HEK293 (cell line): ENCODE data around the gene FHAD1.

Source experiments
- CTCF ChIA-PET: fragments of 350-600 bp; formaldehyde crosslinking; extraction: SDS; loops from one replicate; lab custom pipeline; 2021; ENCODE audit warnings: antibody characterized with exemption; lab: Yijun Ruan, JAX
- POLR2A ChIA-PET: fragments of 300-600 bp; formaldehyde crosslinking; extraction: SDS; loops from one replicate; lab custom pipeline; 2020; ENCODE audit warnings: antibody characterized with exemption, inconsistent platforms; lab: Yijun Ruan, JAX
- H3K27ac ChIP-seq: fragments of 200-500 bp; sonication (Bioruptor generic); 2 replicates; pipeline ENCODE4 v1.5.1; 2014; ENCODE audit warnings: low read depth, low read length, control low read depth, inconsistent platforms; ENCODE audit errors: extremely low read depth
- H3K36me3 ChIP-seq, 2 experiments: fragments of 200-500 bp in 1 of 2; sonication (Bioruptor generic) in 1 of 2; 1 replicate in 1 of 2; 2 replicates in 1 of 2; pipeline ENCODE4 v1.5.1; 2014 to 2017; ENCODE audit warnings: inconsistent platforms in 2 of 2, low read length in 2 of 2; ENCODE audit not compliant: control insufficient read depth in 2 of 2, insufficient read depth in 1 of 2
- H3K4me1 ChIP-seq: fragments of 200-500 bp; sonication (Bioruptor generic); 2 replicates; pipeline ENCODE4 v1.5.1; 2014; ENCODE audit warnings: mild to moderate bottlenecking, low read length, inconsistent platforms; ENCODE audit not compliant: control insufficient read depth, insufficient read depth
- H3K4me3 ChIP-seq: 2 replicates; pipeline ENCODE4 v1.5.1; 2011; ENCODE audit warnings: low read depth, mild to moderate bottlenecking, control low read depth, low read length, moderate library complexity
- H3K9me3 ChIP-seq: fragments of 200-500 bp; sonication (Bioruptor generic); 2 replicates; pipeline ENCODE4 v1.5.1; 2014; ENCODE audit warnings: low read depth, low read length, inconsistent platforms; ENCODE audit not compliant: control insufficient read depth, insufficient read depth
- EGR2 ChIP-seq: fragments of 450-650 bp; formaldehyde crosslinking; IDR thresholded peaks from 2 replicates; pipeline ENCODE4 v1.5.1; 2016; ENCODE audit warnings: low read depth, missing biosample characterization, missing genetic modification characterization
- HIC1 ChIP-seq: fragments of 450-650 bp; formaldehyde crosslinking; IDR thresholded peaks from 2 replicates; pipeline ENCODE4 v1.5.1; 2016; ENCODE audit warnings: missing biosample characterization, missing genetic modification characterization
- KLF17 ChIP-seq: fragments of 450-650 bp; formaldehyde crosslinking; IDR thresholded peaks from 2 replicates; pipeline ENCODE4 v1.5.1; 2016; ENCODE audit warnings: missing biosample characterization, missing genetic modification characterization
- RBAK ChIP-seq: fragments of 450-650 bp; formaldehyde crosslinking; IDR thresholded peaks from 2 replicates; pipeline ENCODE4 v1.5.1; 2016; ENCODE audit warnings: missing biosample characterization, missing genetic modification characterization
- SP2 ChIP-seq: fragments of 450-650 bp; formaldehyde crosslinking; IDR thresholded peaks from 2 replicates; pipeline ENCODE4 v1.5.1; 2016; ENCODE audit warnings: missing biosample characterization, missing genetic modification characterization
- ZBTB1 ChIP-seq: fragments of 450-650 bp; formaldehyde crosslinking; IDR thresholded peaks from 2 replicates; pipeline ENCODE4 v1.5.1; 2016; ENCODE audit warnings: missing biosample characterization, missing genetic modification characterization
- ZBTB20 ChIP-seq: fragments of 450-650 bp; formaldehyde crosslinking; IDR thresholded peaks from 2 replicates; pipeline ENCODE4 v1.5.1; 2016; ENCODE audit warnings: missing biosample characterization, missing genetic modification characterization
- ZBTB21 ChIP-seq: fragments of 450-650 bp; formaldehyde crosslinking; IDR thresholded peaks from 2 replicates; pipeline ENCODE4 v1.5.1; 2017; ENCODE audit warnings: missing biosample characterization, missing genetic modification characterization
- ZBTB6 ChIP-seq: fragments of 450-650 bp; formaldehyde crosslinking; IDR thresholded peaks from 2 replicates; pipeline ENCODE4 v1.5.1; 2017; ENCODE audit warnings: missing biosample characterization, missing genetic modification characterization
- ZFHX2 ChIP-seq: fragments of 450-650 bp; formaldehyde crosslinking; conservative IDR thresholded peaks from 2 replicates; pipeline ENCODE4 v1.5.1; 2016; ENCODE audit warnings: missing biosample characterization, missing genetic modification characterization
- ZFP3 ChIP-seq: fragments of 450-650 bp; formaldehyde crosslinking; IDR thresholded peaks from 2 replicates; pipeline ENCODE4 v1.5.1; 2016; ENCODE audit warnings: low read depth, missing biosample characterization, missing genetic modification characterization
- ZNF155 ChIP-seq: fragments of 450-650 bp; formaldehyde crosslinking; IDR thresholded peaks from 2 replicates; pipeline ENCODE4 v1.5.1; 2016; ENCODE audit warnings: missing biosample characterization, missing genetic modification characterization
- ZNF19 ChIP-seq: fragments of 450-650 bp; formaldehyde crosslinking; IDR thresholded peaks from 2 replicates; pipeline ENCODE4; 2016; ENCODE audit warnings: missing biosample characterization, missing genetic modification characterization, low read depth
- ZNF391 ChIP-seq: fragments of 450-650 bp; formaldehyde crosslinking; IDR thresholded peaks from 2 replicates; pipeline ENCODE4 v1.5.1; 2016; ENCODE audit warnings: low read depth, missing biosample characterization, missing genetic modification characterization, borderline replicate concordance
- ZNF394 ChIP-seq: fragments of 450-650 bp; formaldehyde crosslinking; IDR thresholded peaks from 2 replicates; pipeline ENCODE4 v1.5.1; 2016; ENCODE audit warnings: missing biosample characterization, missing genetic modification characterization, mild to moderate bottlenecking, moderate library complexity, borderline replicate concordance
- ZNF423 ChIP-seq: fragments of 450-650 bp; formaldehyde crosslinking; IDR thresholded peaks from 2 replicates; pipeline ENCODE4 v1.5.1; 2016; ENCODE audit warnings: missing biosample characterization, missing genetic modification characterization
- ZNF48 ChIP-seq: fragments of 450-650 bp; formaldehyde crosslinking; IDR thresholded peaks from 2 replicates; pipeline ENCODE4 v1.5.1; 2016; ENCODE audit warnings: missing biosample characterization, missing genetic modification characterization
- ZNF514 ChIP-seq: fragments of 450-650 bp; formaldehyde crosslinking; IDR thresholded peaks from 2 replicates; pipeline ENCODE4 v1.5.1; 2016; ENCODE audit warnings: missing biosample characterization, missing genetic modification characterization
- ZNF585B ChIP-seq: fragments of 450-650 bp; formaldehyde crosslinking; IDR thresholded peaks from 2 replicates; pipeline ENCODE4 v1.5.1; 2016; ENCODE audit warnings: missing biosample characterization, missing genetic modification characterization
- ZNF596 ChIP-seq: fragments of 450-650 bp; IDR thresholded peaks from 2 replicates; pipeline ENCODE4 v1.5.0; 2018; ENCODE audit warnings: missing biosample characterization, mild to moderate bottlenecking, missing genetic modification characterization, moderate library complexity
- ZNF623 ChIP-seq: fragments of 450-650 bp; formaldehyde crosslinking; IDR thresholded peaks from 2 replicates; pipeline ENCODE4 v1.5.1; 2016; ENCODE audit warnings: missing biosample characterization, missing genetic modification characterization
- ZNF654 ChIP-seq: fragments of 450-650 bp; formaldehyde crosslinking; IDR thresholded peaks from 2 replicates; pipeline ENCODE4 v1.5.1; 2016; ENCODE audit warnings: low read depth, missing biosample characterization, missing genetic modification characterization
- ZNF677 ChIP-seq: fragments of 450-650 bp; IDR thresholded peaks from 2 replicates; pipeline ENCODE4 v1.5.0; 2018; ENCODE audit warnings: missing biosample characterization, mild to moderate bottlenecking, missing genetic modification characterization, moderate library complexity
- ZNF707 ChIP-seq: fragments of 450-650 bp; formaldehyde crosslinking; IDR thresholded peaks from 2 replicates; pipeline ENCODE4 v1.5.1; 2016; ENCODE audit warnings: missing biosample characterization, missing genetic modification characterization
- ZSCAN16 ChIP-seq: fragments of 450-650 bp; formaldehyde crosslinking; IDR thresholded peaks from 2 replicates; pipeline ENCODE4 v1.5.1; 2016; ENCODE audit warnings: missing biosample characterization, missing genetic modification characterization
- ZXDB ChIP-seq: fragments of 450-650 bp; formaldehyde crosslinking; IDR thresholded peaks from 2 replicates; pipeline ENCODE4 v1.5.1; 2016; ENCODE audit warnings: missing biosample characterization, missing genetic modification characterization

Gene FHAD1

GRCh38 chr1:15314328-15315281 lies 67.6 kb downstream of the FHAD1 start:
- CTCF ChIA-PET: interaction anchor here (1.0 to 1.4 kb wide), 4 partner anchors 9 to 162 kb away, joined by 3 to 8 read pairs (median 4); no protein-coding TSS in a partner anchor
- H3K27ac ChIP-seq: no peak overlapping the region
- H3K4me3 ChIP-seq: no peak overlapping the region
- no peaks in the 10 kb centered on the region for H3K36me3 ChIP-seq
- H3K9me3 ChIP-seq: no peaks in the 10 kb centered on the region
- TF ChIP-seq ZNF677: no peak
- peak; percentile 94 for TF ChIP-seq EGR2
- no peak for TF ChIP-seq ZSCAN16
- TF ChIP-seq ZNF707 (tag by site-specific recombination): no peak
- TF ChIP-seq ZNF48: no peak
- TF ChIP-seq ZBTB21 (tag by site-specific recombination): no peak
- TF ChIP-seq ZNF423 (tag by site-specific recombination): no peak
- peak; percentile 91 for TF ChIP-seq ZFHX2 (tag by site-specific recombination)
- TF ChIP-seq ZNF654 (tag by site-specific recombination): no peak
- TF ChIP-seq ZNF596 (tag by site-specific recombination): no peak
- TF ChIP-seq ZNF19: no peak
- no peak for TF ChIP-seq SP2 (tag by site-specific recombination)
- no peak for TF ChIP-seq ZNF391 (tag by site-specific recombination)
- TF ChIP-seq, all 188 proteins: peak for 2
- H3K4me1 ChIP-seq: no peaks in the 10 kb centered on the region
- POLR2A ChIA-PET: interaction anchor here (0.6 kb wide), 1 partner anchor 94 kb away, joined by 4 read pairs; no protein-coding TSS in a partner anchor

GRCh38 chr1:15315815-15316214 lies 68.8 kb downstream of the FHAD1 start:
- H3K27ac ChIP-seq: no peak overlapping the region
- H3K4me1 ChIP-seq: no peaks in the 10 kb centered on the region
- H3K9me3 ChIP-seq: no peaks in the 10 kb centered on the region
- CTCF ChIA-PET: interaction anchor here (0.6 to 1.4 kb wide), 4 partner anchors 8 to 116 kb away, joined by 3 to 8 read pairs (median 4); no protein-coding TSS in a partner anchor
- no peaks in the 10 kb centered on the region for H3K36me3 ChIP-seq
- POLR2A ChIA-PET: no interaction called here
- H3K4me3 ChIP-seq: no peak overlapping the region
- TF ChIP-seq ZBTB1: no peak
- no peak for TF ChIP-seq ZBTB20
- no peak for TF ChIP-seq ZNF394 (tag by site-specific recombination)
- TF ChIP-seq ZNF585B (tag by site-specific recombination): no peak
- TF ChIP-seq ZNF514 (tag by site-specific recombination): no peak
- no peak for TF ChIP-seq ZNF623 (tag by site-specific recombination)
- no peak for TF ChIP-seq ZFP3 (tag by site-specific recombination)
- no peak for TF ChIP-seq KLF17

GRCh38 chr1:15316510-15316909 lies 69.5 kb downstream of the FHAD1 start:
- CTCF ChIA-PET: interaction anchor here (0.6 to 1.2 kb wide), 5 partner anchors 11 to 290 kb away, joined by 3 to 5 read pairs (median 4); no protein-coding TSS in a partner anchor
- POLR2A ChIA-PET: no interaction called here

More at GRCh38 chr1:15316510-15316909, 69.5 kb downstream of the FHAD1 start:
- no peaks in the 10 kb centered on the region for H3K36me3 ChIP-seq
- no peaks in the 10 kb centered on the region for H3K4me1 ChIP-seq
- no peak overlapping the region for H3K27ac ChIP-seq
- no peaks in the 10 kb centered on the region for H3K9me3 ChIP-seq
- no peak for TF ChIP-seq ZNF155 (tag by site-specific recombination)
- TF ChIP-seq ZBTB6 (tag by site-specific recombination): no peak
- no peak for TF ChIP-seq ZNF423 (tag by site-specific recombination)
- no peak for TF ChIP-seq ZXDB
- no peak for TF ChIP-seq RBAK
- TF ChIP-seq HIC1 (tag by site-specific recombination): no peak
- no peak for TF ChIP-seq ZNF707 (tag by site-specific recombination)
- TF ChIP-seq, all 188 proteins: peak for 0
- H3K4me3 ChIP-seq: no peak overlapping the region
